Caco-2 (cell line): Measurements from ENCODE around the gene DNAJC3. TPM values are rescaled to one million over a fixed set of nuclear protein-coding genes. Genes with fewer than 3 reads are reported as not detected.

Experiments
- BruUV-seq: library from RNA; stranded (reverse); fragments of 400-500 nt; replicated peaks from 2 replicates; lab custom pipeline; 2021; lab: Mats Ljungman, UMichigan
- CTCF ChIA-PET: fragments of 300-600 bp; sonication (Branson Sonifier 250); formaldehyde crosslinking; loops from one replicate; lab custom pipeline; 2022; ENCODE audit warnings: antibody characterized with exemption; lab: Charles Lee
- POLR2A ChIA-PET: fragments of 300-600 bp; sonication (Branson Sonifier 250); formaldehyde crosslinking; loops from one replicate; lab custom pipeline; 2022; ENCODE audit warnings: antibody characterized with exemption; lab: Charles Lee
- DNase-seq, 2 experiments: peaks; one replicate each; pipeline versions ENCODE4 v3.0.0 to v3.0.0-alpha.2; 2020 to 2022
- H3K27me3 ChIP-seq: replicated peaks from 2 replicates; pipeline ENCODE4 v1.6.0; 2011; ENCODE audit warnings: low read length; ENCODE audit not compliant: control insufficient read depth, insufficient read depth
- H3K36me3 ChIP-seq: 2 replicates; pipeline ENCODE4 v1.5.1; 2011; ENCODE audit warnings: low read length; ENCODE audit not compliant: control insufficient read depth, insufficient read depth
- H3K4me1 ChIP-seq: fragments of 250-450 bp; sonication (Bioruptor Pico); 2 replicates; pipeline ENCODE4 v1.5.1; 2020; ENCODE audit warnings: mild to moderate bottlenecking
- H3K4me3 ChIP-seq: 2 replicates; pipeline ENCODE4 v1.5.1; 2011; ENCODE audit warnings: low read depth, mild to moderate bottlenecking, control low read depth, low read length
- H3K9me3 ChIP-seq: fragments of 250-450 bp; sonication (Bioruptor Pico); 2 replicates; pipeline ENCODE4 v1.5.1; 2020; ENCODE audit warnings: mild to moderate bottlenecking, moderate library complexity
- H3K27ac Mint-ChIP-seq: one replicate; pipeline ENCODE4 v1.8.0; 2022; ENCODE audit warnings: mixed read lengths; ENCODE audit not compliant: unreplicated experiment
- H3K27me3 Mint-ChIP-seq: one replicate; pipeline ENCODE4 v1.8.0; 2022; ENCODE audit warnings: mixed read lengths; ENCODE audit not compliant: insufficient read depth, unreplicated experiment
- H3K36me3 Mint-ChIP-seq: one replicate; pipeline ENCODE4 v1.8.0; 2022; ENCODE audit warnings: mild to moderate bottlenecking, mixed read lengths; ENCODE audit not compliant: insufficient read depth, unreplicated experiment
- H3K4me1 Mint-ChIP-seq: one replicate; pipeline ENCODE4 v1.8.0; 2022; ENCODE audit warnings: low read depth, mixed read lengths; ENCODE audit not compliant: unreplicated experiment
- H3K4me3 Mint-ChIP-seq: one replicate; pipeline ENCODE4 v1.8.0; 2022; ENCODE audit warnings: mild to moderate bottlenecking, moderate library complexity, mixed read lengths; ENCODE audit not compliant: unreplicated experiment
- H3K9me3 Mint-ChIP-seq: one replicate; pipeline ENCODE4 v1.8.0; 2022; ENCODE audit warnings: mixed read lengths; ENCODE audit not compliant: unreplicated experiment
- CTCF ChIP-seq, 2 experiments: fragments of 200-600 bp in 1 of 2; IDR thresholded peaks; 1 replicate in 1 of 2; 2 replicates in 1 of 2; pipeline versions ENCODE4 v1.5.1 to v1.8.0; 2011 to 2022; ENCODE audit warnings: antibody characterized with exemption in 1 of 2, control low read depth in 1 of 2, inconsistent platforms in 1 of 2, low read depth in 1 of 2, low read length in 1 of 2, mild to moderate bottlenecking in 1 of 2, moderate library complexity in 1 of 2; ENCODE audit not compliant: insufficient read depth in 1 of 2, severe bottlenecking in 1 of 2, unreplicated experiment in 1 of 2
- intact Hi-C: fragments of 100-400 bp; cut with micrococcal nuclease; formaldehyde crosslinking; loops from one replicate; pipeline ENCODE4 v1.10.0; 2022; ENCODE audit not compliant: unreplicated experiment
- total RNA-seq: library from RNA; stranded (reverse); gene quantifications from 2 replicates; pipeline ENCODE4 v1.2.3, GENCODE V29; 2022

Gene DNAJC3
- total RNA-seq, 1 experiment from 2014 or later: 36.8 TPM

GRCh38 chr13:95822303-95822702 lies 145.4 kb downstream of the DNAJC3 start:
- no peak overlapping the region for H3K4me3 Mint-ChIP-seq
- ChIA-PET POLR2A (no interaction called here), CTCF (no interaction called here)
- Histone ChIP-seq H3K4me1 (no peaks in the 10 kb centered on the region), H3K27me3 (no peaks in the 10 kb centered on the region), H3K4me3 (no peak overlapping the region), H3K9me3 (no peaks in the 10 kb centered on the region), H3K36me3 (no peaks in the 10 kb centered on the region)
- no peaks in the 10 kb centered on the region for H3K9me3 Mint-ChIP-seq
- no peaks in the 10 kb centered on the region for H3K36me3 Mint-ChIP-seq
- no TSS peak for BruUV-seq
- TF ChIP-seq CTCF (IDR thresholded peaks at IDR 0.05; ENCODE audit: insufficient read depth in 1 of 2, low read depth in 1 of 2, low read length in 1 of 2, severe bottlenecking in 1 of 2, unreplicated experiment in 1 of 2): no peak
- H3K27ac Mint-ChIP-seq: no peak overlapping the region
- intact Hi-C loops: no loop called here
- no peaks in the 10 kb centered on the region for H3K4me1 Mint-ChIP-seq
- H3K27me3 Mint-ChIP-seq: no peaks in the 10 kb centered on the region
- DNase-seq: no peak

GRCh38 chr13:95833126-95833525 lies 156.2 kb downstream of the DNAJC3 start:
- H3K4me1 Mint-ChIP-seq: no peaks in the 10 kb centered on the region
- POLR2A ChIA-PET: no interaction called here

GRCh38 chr13:95833719-95834118 lies 156.8 kb downstream of the DNAJC3 start:
- H3K27me3 ChIP-seq: no peaks in the 10 kb centered on the region
- TF ChIP-seq CTCF (IDR thresholded peaks at IDR 0.05; ENCODE audit: insufficient read depth in 1 of 2, low read depth in 1 of 2, low read length in 1 of 2, severe bottlenecking in 1 of 2, unreplicated experiment in 1 of 2): no peak
- H3K9me3 Mint-ChIP-seq: peaks cover 4% of the 10 kb centered on the region
- ChIA-PET CTCF (interaction anchor here (0.6 to 3.8 kb wide), 5 partner anchors 129 to 356 kb away, joined by 3 to 43 read pairs (median 4); partner anchors contain the start of gene DNAJC3), POLR2A (no interaction called here)
- no peak overlapping the region for H3K4me3 ChIP-seq
- H3K4me3 Mint-ChIP-seq: no peak overlapping the region
- DNase-seq: no peak
- H3K9me3 ChIP-seq: peaks cover 5% of the 10 kb centered on the region; the same call in 1 of the 2 replicates
- no peak overlapping the region for H3K27ac Mint-ChIP-seq
- intact Hi-C loops: loop anchor here (1.0 kb wide), 7 partner anchors 129 to 339 kb away; no protein-coding TSS in a partner anchor
- H3K36me3 Mint-ChIP-seq: no peaks in the 10 kb centered on the region
- BruUV-seq: no TSS peak
- no peaks in the 10 kb centered on the region for H3K4me1 ChIP-seq
- H3K36me3 ChIP-seq: no peaks in the 10 kb centered on the region
- H3K4me1 Mint-ChIP-seq: no peaks in the 10 kb centered on the region
- H3K27me3 Mint-ChIP-seq: no peaks in the 10 kb centered on the region

More at GRCh38 chr13:95833126-95833525, 156.2 kb downstream of the DNAJC3 start:
- H3K4me1 ChIP-seq: no peaks in the 10 kb centered on the region
- H3K9me3 ChIP-seq: peaks cover 5% of the 10 kb centered on the region; the same call in 1 of the 2 replicates
- Mint-ChIP-seq H3K4me3 (no peak overlapping the region), H3K27me3 (no peaks in the 10 kb centered on the region), H3K27ac (no peak overlapping the region), H3K9me3 (peaks cover 5% of the 10 kb centered on the region), H3K36me3 (no peaks in the 10 kb centered on the region)
- DNase-seq: no peak
- H3K27me3 ChIP-seq: no peaks in the 10 kb centered on the region
- H3K4me3 ChIP-seq: no peak overlapping the region
- no TSS peak for BruUV-seq
- TF ChIP-seq CTCF (IDR thresholded peaks at IDR 0.05; ENCODE audit: insufficient read depth in 1 of 2, low read depth in 1 of 2, low read length in 1 of 2, severe bottlenecking in 1 of 2, unreplicated experiment in 1 of 2): no peak
- intact Hi-C loops: no loop called here
- CTCF ChIA-PET: interaction anchor here (3.8 kb wide), 1 partner anchor 209 kb away, joined by 43 read pairs; no protein-coding TSS in a partner anchor
- no peaks in the 10 kb centered on the region for H3K36me3 ChIP-seq
